OCI-LY7 (cell line): ENCODE measurements around the gene VPS54. TPM values are rescaled to one million over a fixed set of nuclear protein-coding genes. Genes with fewer than 3 reads are reported as not detected.
"Not testable (repeated sequence)": the region's sequence is repeated elsewhere in the genome, so short reads cannot be mapped to it uniquely, and the experiment has no call there.

Experiments
- BruUV-seq: library from RNA; stranded (reverse); fragments of 400-500 nt; replicated peaks from 2 replicates; lab custom pipeline; 2021; lab: Mats Ljungman, UMichigan
- CTCF ChIA-PET: fragments of 300-600 bp; sonication (Branson Sonifier 250); formaldehyde crosslinking; loops from one replicate; lab custom pipeline; 2022; ENCODE audit warnings: antibody characterized with exemption; ENCODE audit not compliant: unreplicated experiment; lab: Charles Lee
- POLR2A ChIA-PET: fragments of 300-600 bp; sonication (Branson Sonifier 250); formaldehyde crosslinking; loops from one replicate; lab custom pipeline; 2022; ENCODE audit warnings: antibody characterized with exemption; lab: Charles Lee
- DNase-seq: peaks from one replicate; pipeline ENCODE4 v3.0.0-alpha.2; 2015; ENCODE audit warnings: low spot score
- H2AFZ ChIP-seq: fragments of 200-600 bp; sonication (generic), shearing (Covaris generic); 2 replicates; pipeline ENCODE4 v1.6.1; 2014; ENCODE audit warnings: mild to moderate bottlenecking, antibody characterized with exemption, low read length, moderate library complexity
- H3K27ac ChIP-seq: fragments of 200-600 bp; sonication (generic); 2 replicates; pipeline ENCODE4 v1.5.1; 2014; ENCODE audit warnings: mixed run types, low read depth, mild to moderate bottlenecking, moderate library complexity, low read length, inconsistent platforms; ENCODE audit not compliant: poor library complexity, severe bottlenecking
- H3K36me3 ChIP-seq: fragments of 200-600 bp; sonication (generic); 2 replicates; pipeline ENCODE4 v1.6.1; 2014; ENCODE audit warnings: mild to moderate bottlenecking, antibody characterized with exemption, low read length, moderate library complexity, mixed read lengths; ENCODE audit not compliant: insufficient read depth
- H3K4me1 ChIP-seq: fragments of 200-600 bp; sonication (generic); 2 replicates; pipeline ENCODE4 v1.5.1; 2014; ENCODE audit warnings: mild to moderate bottlenecking, low read length; ENCODE audit not compliant: insufficient read depth, poor library complexity, severe bottlenecking
- H3K4me2 ChIP-seq: fragments of 200-600 bp; sonication (generic); 2 replicates; pipeline ENCODE4 v1.6.1; 2014; ENCODE audit warnings: mild to moderate bottlenecking, low read length
- H3K4me3 ChIP-seq: fragments of 200-600 bp; sonication (generic); 2 replicates; pipeline ENCODE4 v1.5.1; 2014; ENCODE audit warnings: mild to moderate bottlenecking, low read depth, low read length; ENCODE audit not compliant: poor library complexity, severe bottlenecking
- H3K79me2 ChIP-seq: fragments of 200-600 bp; sonication (generic); 2 replicates; pipeline ENCODE4 v1.6.1; 2016; ENCODE audit warnings: low read depth, mild to moderate bottlenecking, low read length, moderate library complexity, mixed read lengths; ENCODE audit not compliant: insufficient read depth
- H3K9me2 ChIP-seq: fragments of 200-600 bp; sonication (generic); 2 replicates; pipeline ENCODE4 v1.6.1; 2016; ENCODE audit warnings: mild to moderate bottlenecking, low read length, mixed read lengths; ENCODE audit not compliant: insufficient read depth
- H3K9me3 ChIP-seq: fragments of 200-600 bp; sonication (generic); 2 replicates; pipeline ENCODE4 v1.6.1; 2014; ENCODE audit warnings: mild to moderate bottlenecking, mixed run types, low read length, mixed read lengths
- H4K20me1 ChIP-seq: fragments of 200-600 bp; sonication (generic); 2 replicates; pipeline ENCODE4 v1.6.1; 2014; ENCODE audit warnings: mild to moderate bottlenecking, antibody characterized with exemption, low read length, moderate library complexity, mixed read lengths; ENCODE audit not compliant: insufficient read depth
- CTCF ChIP-seq: fragments of 200-600 bp; sonication (generic); conservative IDR thresholded peaks from 2 replicates; pipeline ENCODE4 v1.5.1; 2014; ENCODE audit warnings: mild to moderate bottlenecking, antibody characterized with exemption, low read length, moderate library complexity, mixed read lengths
- EZH2phosphoT487 ChIP-seq: fragments of 200-600 bp; sonication (generic); IDR thresholded peaks from 2 replicates; pipeline ENCODE4 v1.6.1; 2018; ENCODE audit warnings: low read depth, borderline replicate concordance, mild to moderate bottlenecking, mixed run types, antibody characterized with exemption, low read length, moderate library complexity, mixed read lengths
- intact Hi-C: fragments of 100-400 bp; cut with micrococcal nuclease; formaldehyde crosslinking; loops from one replicate; pipeline ENCODE4 v1.10.0; 2022; ENCODE audit not compliant: unreplicated experiment
- total RNA-seq, 2 experiments: library from RNA; depleted of rRNA in 1 of 2; stranded (reverse); fragments of >200 nt in 1 of 2; shearing (Covaris generic) in 1 of 2; gene quantifications; 2 replicates each; pipeline ENCODE4 v1.2.3, GENCODE V29; 2014 to 2022

The VPS54 gene
- total RNA-seq, 2 experiments from 2014 or later: 14.7 to 17.8 TPM

GRCh38 chr2:63950414-63950813, 68.8 kb downstream of the VPS54 start:
- Histone ChIP-seq H3K4me1 (no peaks in the 10 kb centered on the region), H3K27ac (no peak overlapping the region), H3K9me3 (peaks cover 16% of the 10 kb centered on the region; the same call in 1 of the 2 replicates), H3K36me3 (peaks cover 66% of the 10 kb centered on the region), H4K20me1 (no peaks in the 10 kb centered on the region), H2AFZ (no peak overlapping the region), H3K4me3 (no peak overlapping the region), H3K4me2 (no peak overlapping the region), H3K9me2 (no peaks in the 10 kb centered on the region), H3K79me2 (no peaks in the 10 kb centered on the region)
- DNase-seq: no peak
- intact Hi-C loops: loop anchor here (10.0 kb wide), 1 partner anchor 64 kb away; the partner anchor contains the start of gene VPS54
- ChIA-PET CTCF (no interaction called here), POLR2A (interaction anchor here (1.3 kb wide), 1 partner anchor 30 kb away, joined by 3 read pairs; no protein-coding TSS in a partner anchor)
- no peak for TF ChIP-seq EZH2phosphoT487
- TF ChIP-seq CTCF: no peak
- no TSS peak for BruUV-seq

GRCh38 chr2:63942788-63943187, 76.4 kb downstream of the VPS54 start:
- no peaks in the 10 kb centered on the region for H3K79me2 ChIP-seq
- no peak overlapping the region for H3K4me3 ChIP-seq
- no peak overlapping the region for H2AFZ ChIP-seq
- peaks cover 12% of the 10 kb centered on the region; the same call in 1 of the 2 replicates for H3K9me3 ChIP-seq
- H3K4me2 ChIP-seq: no peak overlapping the region
- intact Hi-C loops: no loop called here
- H3K4me1 ChIP-seq: no peaks in the 10 kb centered on the region
- CTCF ChIA-PET: no interaction called here
- H3K9me2 ChIP-seq: no peaks in the 10 kb centered on the region
- H3K36me3 ChIP-seq: peaks cover 59% of the 10 kb centered on the region
- H3K27ac ChIP-seq: no peak overlapping the region
- H4K20me1 ChIP-seq: no peaks in the 10 kb centered on the region
- BruUV-seq: no TSS peak
- DNase-seq: no peak
- no peak for TF ChIP-seq CTCF
- TF ChIP-seq EZH2phosphoT487: no peak
- POLR2A ChIA-PET: interaction anchor here (0.5 to 0.7 kb wide), 2 partner anchors 20 to 26 kb away, joined by 3 read pairs; no protein-coding TSS in a partner anchor

- peaks cover 11% of the 10 kb centered on the region for H3K36me3 ChIP-seq
- H3K79me2 ChIP-seq, H3K4me2 ChIP-seq, POLR2A ChIA-PET, DNase-seq, intact Hi-C loops, BruUV-seq, CTCF ChIA-PET, H4K20me1 ChIP-seq, H2AFZ ChIP-seq, H3K4me1 ChIP-seq, H3K9me2 ChIP-seq, H3K27ac ChIP-seq, H3K9me3 ChIP-seq, H3K4me3 ChIP-seq: not testable (repeated sequence)
Observed at GRCh38 chr2:63932104-63932503, 87.1 kb downstream of the VPS54 start.
